Activated CD8-positive, alpha-beta T cell treated with anti-CD3 and anti-CD28 coated beads, Interleukin-2, amount 10 ng/mL, durations not matched to agents 7 days and 5 days (primary cell): Measurements from ENCODE around the gene SLC15A1. TPM values are rescaled to one million over a fixed set of nuclear protein-coding genes. Genes with fewer than 3 reads are reported as not detected.

Source experiments
- ATAC-seq: fragments of 150-1000 bp; cut with Tn5 transposase; one replicate; pipeline ENCODE4 v1.10.0; 2021; ENCODE audit warnings: moderate library complexity
- CTCF ChIA-PET: fragments of 350-600 bp; sonication (Branson Sonifier 250); formaldehyde crosslinking; loops from one replicate; lab custom pipeline; 2021; ENCODE audit warnings: antibody characterized with exemption; lab: Charles Lee
- POLR2A ChIA-PET: fragments of 350-600 bp; sonication (Branson Sonifier 250); formaldehyde crosslinking; loops from one replicate; lab custom pipeline; 2021; ENCODE audit warnings: antibody characterized with exemption; lab: Charles Lee
- DNase-seq: peaks from one replicate; pipeline ENCODE4 v3.0.0-alpha.2; 2020
- H3K27ac Mint-ChIP-seq: one replicate; pipeline ENCODE4 v1.8.0; 2021; ENCODE audit warnings: mild to moderate bottlenecking, mixed read lengths
- H3K27me3 Mint-ChIP-seq: one replicate; pipeline ENCODE4 v1.8.0; 2021; ENCODE audit warnings: low read depth, mixed read lengths
- H3K36me3 Mint-ChIP-seq: one replicate; pipeline ENCODE4 v1.8.0; 2021; ENCODE audit warnings: low read depth, mixed read lengths
- H3K4me1 Mint-ChIP-seq: one replicate; pipeline ENCODE4 v1.8.0; 2021; ENCODE audit warnings: low read depth, mixed read lengths
- H3K4me3 Mint-ChIP-seq: one replicate; pipeline ENCODE4 v1.8.0; 2021; ENCODE audit warnings: mild to moderate bottlenecking, mixed read lengths
- H3K9me3 Mint-ChIP-seq: one replicate; pipeline ENCODE4 v1.8.0; 2022; ENCODE audit warnings: mixed read lengths; ENCODE audit not compliant: insufficient read depth
- total RNA-seq, 2 experiments: library from RNA; stranded (reverse); gene quantifications; one replicate each; pipeline ENCODE4 v1.2.3, GENCODE V29; 2021

Gene SLC15A1
- total RNA-seq, 2 experiments from 2014 or later, result not detected

GRCh38 chr13:98717256-98717655 lies 35.2 kb downstream of the SLC15A1 start:
- ChIA-PET POLR2A (no interaction called here), CTCF (no interaction called here)
- H3K27ac Mint-ChIP-seq, result no peak overlapping the region
- DNase-seq, result no peak
- peaks cover 4% of the 10 kb centered on the region for H3K27me3 Mint-ChIP-seq
- no peaks in the 10 kb centered on the region for H3K36me3 Mint-ChIP-seq
- no peak for ATAC-seq
- H3K9me3 Mint-ChIP-seq, result no peaks in the 10 kb centered on the region
- H3K4me1 Mint-ChIP-seq, result no peaks in the 10 kb centered on the region
- H3K4me3 Mint-ChIP-seq, result no peak overlapping the region

- H3K27ac Mint-ChIP-seq, result no peak overlapping the region
- no peaks in the 10 kb centered on the region for H3K9me3 Mint-ChIP-seq
- no peak overlapping the region for H3K4me3 Mint-ChIP-seq
- ATAC-seq (no peak), DNase-seq (no peak)
- no peaks in the 10 kb centered on the region for H3K4me1 Mint-ChIP-seq
- POLR2A ChIA-PET, result no interaction called here
- H3K36me3 Mint-ChIP-seq, result no peaks in the 10 kb centered on the region
- CTCF ChIA-PET, result no interaction called here
- H3K27me3 Mint-ChIP-seq, result peaks cover 4% of the 10 kb centered on the region
These were observed 42.0 kb downstream of the SLC15A1 start for GRCh38 chr13:98710521-98710920.

DNA sequence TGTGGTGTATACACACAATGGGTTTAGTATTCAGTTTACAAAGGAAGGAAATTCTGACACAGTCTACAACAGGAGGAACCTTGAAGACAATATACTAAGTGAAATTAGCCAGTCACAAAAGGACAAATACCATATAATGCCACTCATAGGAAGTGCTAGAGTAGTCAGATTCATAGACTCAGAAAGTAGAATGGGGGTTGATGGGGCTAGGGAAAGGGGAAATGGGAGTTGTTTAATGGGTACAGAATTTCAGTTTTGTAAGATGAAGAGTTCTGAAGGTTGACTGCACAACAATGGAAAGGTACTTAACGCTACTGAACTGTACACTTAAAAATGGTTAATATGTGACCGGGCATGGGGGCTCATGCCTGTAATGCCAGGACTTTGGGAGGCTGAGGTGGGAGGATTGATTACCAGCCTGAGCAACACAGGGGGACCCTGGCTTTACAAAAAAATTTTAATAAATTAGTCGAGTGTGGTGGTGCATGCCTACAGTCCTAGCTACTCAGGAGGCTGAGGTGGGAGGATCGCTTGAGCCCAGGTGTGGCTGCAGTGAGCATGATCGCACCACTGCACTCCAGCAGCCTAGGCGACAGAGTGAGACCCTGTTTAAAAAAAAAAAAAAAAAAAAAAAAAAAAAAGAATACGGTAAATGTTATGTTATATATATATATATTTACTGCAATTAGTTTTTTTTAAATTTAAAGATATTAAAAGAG lies 45.0 kb downstream of the SLC15A1 start:
- H3K27ac Mint-ChIP-seq, result no peak overlapping the region

DNA sequence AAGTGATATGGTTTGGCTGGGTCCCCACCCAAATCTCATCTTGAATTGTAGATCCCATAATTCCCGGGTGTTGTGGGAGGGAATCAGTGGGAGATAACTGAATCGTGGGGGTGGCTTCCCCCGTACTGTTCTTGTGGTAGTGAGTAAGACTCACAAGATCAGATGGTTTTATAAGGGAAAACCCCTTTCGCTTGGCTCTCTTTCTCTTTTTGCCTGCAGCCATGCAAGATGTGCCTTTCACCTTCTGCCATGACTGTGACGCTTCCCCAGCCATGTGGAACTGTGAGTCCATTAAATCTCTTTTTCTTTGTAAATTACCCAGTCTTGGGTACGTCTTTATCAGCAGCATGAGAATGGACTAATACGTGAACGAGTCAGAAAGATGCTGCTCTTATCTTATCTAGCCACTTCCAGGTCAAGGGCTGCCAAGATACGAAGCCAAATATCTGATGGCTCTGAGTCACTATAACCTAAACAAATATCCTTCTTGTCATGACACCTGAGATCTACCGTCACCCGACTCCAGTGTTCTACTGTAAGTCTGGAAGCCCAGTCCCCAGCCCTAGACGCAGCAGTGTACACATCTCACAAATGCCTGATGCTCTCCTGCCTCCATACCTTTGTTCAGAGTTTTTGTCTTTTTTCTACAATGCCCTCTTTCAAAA lies 45.9 kb downstream of the SLC15A1 start:
- Mint-ChIP-seq H3K4me3 (no peak overlapping the region), H3K27ac (no peak overlapping the region), H3K9me3 (no peaks in the 10 kb centered on the region), H3K4me1 (no peaks in the 10 kb centered on the region), H3K36me3 (no peaks in the 10 kb centered on the region), H3K27me3 (peaks cover 9% of the 10 kb centered on the region)
- POLR2A ChIA-PET, result no interaction called here
- DNase-seq (no peak), ATAC-seq (no peak)
- CTCF ChIA-PET, result no interaction called here

More for the DNA sequence above, 45.0 kb downstream of the SLC15A1 start:
- Mint-ChIP-seq H3K9me3 (no peaks in the 10 kb centered on the region), H3K36me3 (no peaks in the 10 kb centered on the region), H3K4me1 (no peaks in the 10 kb centered on the region), H3K4me3 (no peak overlapping the region), H3K27me3 (peaks cover 8% of the 10 kb centered on the region)
- no peak for DNase-seq
- ATAC-seq, result no peak
- ChIA-PET POLR2A (no interaction called here), CTCF (no interaction called here)

DNA sequence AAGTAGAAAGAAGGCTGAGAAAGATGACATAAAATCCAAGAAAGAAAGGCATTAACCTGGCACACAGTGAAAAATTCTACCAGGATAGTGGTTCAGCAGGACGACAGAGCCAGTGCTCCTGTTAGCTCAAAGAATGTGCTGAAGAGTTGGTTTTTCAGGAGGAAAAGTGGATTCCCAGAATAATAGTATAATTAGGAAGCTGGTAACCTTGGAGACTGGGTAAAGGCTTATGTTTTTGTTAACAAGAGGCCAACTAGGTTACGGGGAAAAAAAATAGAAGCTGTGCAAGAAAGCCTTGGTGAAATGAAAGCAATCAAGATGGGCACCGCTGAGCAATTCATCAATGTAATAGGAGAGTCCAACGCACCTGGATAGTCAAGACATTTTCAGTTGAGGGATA lies 54.7 kb downstream of the SLC15A1 start:
- POLR2A ChIA-PET, result no interaction called here
- H3K27me3 Mint-ChIP-seq, result peaks cover 12% of the 10 kb centered on the region
- H3K36me3 Mint-ChIP-seq, result no peaks in the 10 kb centered on the region
- H3K9me3 Mint-ChIP-seq, result no peaks in the 10 kb centered on the region
- no peak overlapping the region for H3K27ac Mint-ChIP-seq
- H3K4me1 Mint-ChIP-seq, result no peaks in the 10 kb centered on the region
- ATAC-seq (no peak), DNase-seq (no peak)
- CTCF ChIA-PET, result no interaction called here
- H3K4me3 Mint-ChIP-seq, result no peak overlapping the region

- Mint-ChIP-seq H3K4me3 (no peak overlapping the region), H3K27ac (no peak overlapping the region), H3K27me3 (peaks cover 4% of the 10 kb centered on the region), H3K36me3 (no peaks in the 10 kb centered on the region), H3K9me3 (no peaks in the 10 kb centered on the region), H3K4me1 (no peaks in the 10 kb centered on the region)
- CTCF ChIA-PET, result no interaction called here
- ATAC-seq (no peak), DNase-seq (no peak)
- POLR2A ChIA-PET, result no interaction called here
These were observed 58.7 kb downstream of the SLC15A1 start for GRCh38 chr13:98693756-98694155.

DNA sequence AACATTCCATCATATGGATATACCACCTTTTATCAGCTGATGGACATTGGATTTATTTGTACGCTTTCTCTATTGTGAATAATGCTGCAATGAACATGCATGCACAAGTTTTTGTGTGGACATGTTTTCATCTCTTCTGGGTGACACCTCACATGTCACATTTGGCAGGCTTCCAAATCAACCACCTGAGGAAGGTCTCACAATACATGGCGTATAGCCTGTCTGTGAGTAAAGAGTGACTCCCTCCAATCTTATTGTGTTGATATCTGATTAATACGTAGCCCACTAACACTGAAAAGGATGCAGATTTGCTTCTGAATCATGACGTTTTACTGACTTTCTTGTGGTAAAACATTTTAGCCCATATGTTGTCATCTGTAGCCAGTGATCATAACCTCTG lies 61.1 kb downstream of the SLC15A1 start:
- no peak overlapping the region for H3K27ac Mint-ChIP-seq
- no peak for DNase-seq
- H3K27me3 Mint-ChIP-seq, result peaks cover 4% of the 10 kb centered on the region
- H3K36me3 Mint-ChIP-seq, result no peaks in the 10 kb centered on the region
- no peak for ATAC-seq
- POLR2A ChIA-PET, result no interaction called here
- H3K4me1 Mint-ChIP-seq, result no peaks in the 10 kb centered on the region
- CTCF ChIA-PET, result no interaction called here
- H3K4me3 Mint-ChIP-seq, result no peak overlapping the region
- H3K9me3 Mint-ChIP-seq, result no peaks in the 10 kb centered on the region

DNA sequence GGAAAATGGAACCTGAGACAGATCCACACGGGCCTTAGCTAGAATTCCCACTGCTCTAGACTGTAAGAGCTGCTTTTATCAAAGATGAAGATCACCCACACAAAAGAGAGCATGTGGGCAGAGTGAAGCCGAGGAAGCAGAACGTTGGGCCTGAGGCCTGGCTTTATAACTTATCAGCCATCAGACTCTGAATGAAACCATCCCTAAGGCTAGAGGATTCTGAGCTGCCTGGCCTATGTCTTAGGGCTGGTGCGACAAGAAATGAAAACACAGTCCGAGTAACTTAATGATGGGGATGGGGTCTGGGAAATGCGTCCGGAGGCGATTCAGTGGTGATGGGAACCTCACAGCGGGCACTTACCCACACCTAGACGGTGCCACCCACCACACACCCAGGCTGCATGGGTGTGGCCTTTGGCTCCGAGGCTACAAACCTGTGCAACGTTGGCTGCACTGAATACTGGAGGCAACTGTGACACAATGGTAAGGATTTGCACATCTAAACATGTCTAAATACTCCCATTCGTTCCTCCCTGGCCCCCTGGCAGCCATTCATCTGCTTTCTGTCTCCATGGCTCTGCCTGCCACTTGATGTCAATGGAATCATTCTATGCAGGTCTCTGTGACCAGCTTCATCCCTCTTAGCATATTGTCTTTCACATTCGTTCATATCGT lies 62.0 kb downstream of the SLC15A1 start:
- H3K4me3 Mint-ChIP-seq, result no peak overlapping the region
- DNase-seq, result no peak
- no peak overlapping the region for H3K27ac Mint-ChIP-seq
- no peaks in the 10 kb centered on the region for H3K36me3 Mint-ChIP-seq
- CTCF ChIA-PET, result no interaction called here
- H3K4me1 Mint-ChIP-seq, result no peaks in the 10 kb centered on the region
- no peak for ATAC-seq
- peaks cover 7% of the 10 kb centered on the region for H3K27me3 Mint-ChIP-seq
- H3K9me3 Mint-ChIP-seq, result no peaks in the 10 kb centered on the region
- POLR2A ChIA-PET, result no interaction called here

DNA sequence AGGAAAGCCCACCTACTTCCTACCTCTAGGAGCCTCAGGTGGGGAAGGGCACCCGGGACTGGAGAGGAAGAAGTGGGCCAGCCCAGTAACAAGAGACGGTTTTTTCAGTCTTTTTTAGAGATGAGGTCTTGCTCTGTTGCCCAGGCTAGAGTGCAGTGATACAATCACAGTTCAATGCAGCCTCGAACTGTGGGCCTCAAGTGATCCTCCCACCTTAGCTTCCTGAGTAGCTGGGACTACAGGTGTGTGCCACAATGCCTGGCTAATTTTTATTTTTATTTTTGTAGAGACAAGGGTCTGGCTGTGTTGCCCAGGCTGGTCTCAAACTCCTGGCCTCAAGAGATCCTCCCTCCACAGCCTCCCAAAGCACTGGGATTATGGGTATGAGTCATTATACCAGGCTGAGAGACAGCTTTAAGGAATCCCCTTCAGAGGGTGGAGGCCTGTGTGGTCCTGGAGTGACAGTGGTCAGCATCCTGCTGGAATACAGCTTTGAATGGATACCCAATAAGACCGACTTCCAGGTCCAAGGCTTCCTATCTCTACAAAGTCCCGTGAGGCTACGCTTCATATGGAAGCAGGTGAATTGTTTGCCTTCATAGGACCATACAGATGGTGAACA lies 63.0 kb downstream of the SLC15A1 start:
- Mint-ChIP-seq H3K36me3 (no peaks in the 10 kb centered on the region), H3K4me1 (no peaks in the 10 kb centered on the region), H3K4me3 (no peak overlapping the region), H3K27ac (no peak overlapping the region), H3K9me3 (no peaks in the 10 kb centered on the region), H3K27me3 (peaks cover 7% of the 10 kb centered on the region)
- DNase-seq (no peak), ATAC-seq (no peak)
- CTCF ChIA-PET, result no interaction called here
- POLR2A ChIA-PET, result no interaction called here

- CTCF ChIA-PET, result interaction anchor here (1.1 kb wide), 1 partner anchor 155 kb away, joined by 4 read pairs; no protein-coding TSS in a partner anchor
These were observed 64.1 kb downstream of the SLC15A1 start for GRCh38 chr13:98688373-98688772.

GRCh38 chr13:98687319-98687718 lies 65.2 kb downstream of the SLC15A1 start:
- ChIA-PET POLR2A (no interaction called here), CTCF (interaction anchor here (1.1 to 1.5 kb wide), 2 partner anchors 14 to 156 kb away, joined by 4 to 6 read pairs; no protein-coding TSS in a partner anchor)
- H3K4me1 Mint-ChIP-seq, result no peaks in the 10 kb centered on the region
- no peaks in the 10 kb centered on the region for H3K36me3 Mint-ChIP-seq
- no peak for DNase-seq
- no peak overlapping the region for H3K27ac Mint-ChIP-seq
- no peaks in the 10 kb centered on the region for H3K9me3 Mint-ChIP-seq
- peaks cover 6% of the 10 kb centered on the region for H3K27me3 Mint-ChIP-seq
- ATAC-seq, result no peak
- H3K4me3 Mint-ChIP-seq, result no peak overlapping the region

More at GRCh38 chr13:98688373-98688772, 64.1 kb downstream of the SLC15A1 start:
- Mint-ChIP-seq H3K4me3 (no peak overlapping the region), H3K27ac (no peak overlapping the region), H3K9me3 (no peaks in the 10 kb centered on the region), H3K27me3 (peaks cover 6% of the 10 kb centered on the region), H3K4me1 (no peaks in the 10 kb centered on the region), H3K36me3 (no peaks in the 10 kb centered on the region)
- no peak for DNase-seq
- ATAC-seq, result no peak
- POLR2A ChIA-PET, result no interaction called here

DNA sequence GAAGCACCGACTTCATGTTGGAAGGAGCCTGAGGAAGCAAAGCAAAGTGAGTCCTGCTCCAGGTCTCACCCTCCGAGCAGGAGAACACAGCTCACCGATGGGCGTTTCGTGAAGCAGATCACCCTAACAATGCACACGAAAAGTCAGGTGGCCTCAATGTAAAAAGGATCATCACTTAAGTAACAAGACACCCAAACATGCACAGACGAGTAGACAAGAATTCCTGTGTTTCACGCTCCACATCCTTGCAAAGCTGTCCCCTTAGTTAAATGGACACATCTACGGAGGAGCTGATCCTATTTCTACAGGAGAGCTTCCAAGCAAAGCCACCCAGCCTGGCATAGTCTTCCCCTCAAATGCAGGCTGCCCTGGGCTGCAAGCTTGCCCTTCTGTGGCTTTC lies 66.2 kb downstream of the SLC15A1 start:
- ATAC-seq (no peak), DNase-seq (no peak)
- ChIA-PET POLR2A (no interaction called here), CTCF (interaction anchor here (1.3 to 1.5 kb wide), 2 partner anchors 13 to 15 kb away, joined by 3 to 6 read pairs; no protein-coding TSS in a partner anchor)
- Mint-ChIP-seq H3K27me3 (peaks cover 6% of the 10 kb centered on the region), H3K9me3 (no peaks in the 10 kb centered on the region), H3K27ac (no peak overlapping the region), H3K4me1 (no peaks in the 10 kb centered on the region), H3K36me3 (no peaks in the 10 kb centered on the region), H3K4me3 (no peak overlapping the region)
